Heart left ventricle (tissue), 16 donors: Measurements from ENCODE around the gene MAP3K5. TPM values are rescaled to one million over a fixed set of nuclear protein-coding genes. Genes with fewer than 3 reads are reported as not detected.

Source experiments
- ATAC-seq, 4 donors: fragments of 200-7000 bp; cut with Tn5 transposase; one replicate each; pipeline ENCODE4 v1.9.1; 2020 to 2022; ENCODE audit warnings: moderate library complexity in 4 of 4, mild to moderate bottlenecking in 3 of 4, moderate number of reproducible peaks in 1 of 4
- DNase-seq, 5 donors: peaks; one replicate each; pipeline ENCODE4 v3.0.0-alpha.2; 2020
- H3K27ac ChIP-seq, 12 donors: fragments of 200-600 bp; sonication (generic) in 4 of 12; one replicate each; pipeline versions ENCODE4 v1.5.0 to v1.8.0; 2016 to 2022; ENCODE audit warnings: mild to moderate bottlenecking in 2 of 12
- H3K27me3 ChIP-seq, 9 donors: fragments of 200-600 bp; sonication (generic) in 2 of 9; one replicate each; pipeline versions ENCODE4 v1.5.1 to v1.8.0; 2016 to 2022; ENCODE audit warnings: mild to moderate bottlenecking in 3 of 9
- H3K36me3 ChIP-seq, 9 donors: fragments of 200-600 bp; sonication (generic) in 2 of 9; one replicate each; pipeline versions ENCODE4 v1.5.0 to v1.8.0; 2018 to 2022; ENCODE audit warnings: mild to moderate bottlenecking in 2 of 9
- H3K4me1 ChIP-seq, 12 donors: fragments of 200-600 bp; sonication (generic) in 4 of 12; one replicate each; pipeline versions ENCODE4 v1.5.0 to v1.8.0; 2016 to 2022; ENCODE audit warnings: mild to moderate bottlenecking in 3 of 12
- H3K4me3 ChIP-seq, 12 donors: fragments of 200-600 bp; sonication (generic) in 4 of 12; one replicate each; pipeline versions ENCODE4 v1.5.0 to v1.8.0; 2017 to 2022; ENCODE audit warnings: mild to moderate bottlenecking in 9 of 12, moderate library complexity in 4 of 12
- H3K9me3 ChIP-seq, 12 donors: fragments of 200-600 bp; sonication (generic) in 4 of 12; one replicate each; pipeline versions ENCODE4 v1.5.0 to v1.8.0; 2016 to 2022; ENCODE audit warnings: mild to moderate bottlenecking in 1 of 12
- POLR2A ChIP-seq, 2 donors: fragments of 450-650 bp; IDR thresholded peaks; one replicate each; pipeline ENCODE4 v1.6.1; 2017; ENCODE audit warnings: antibody characterized with exemption in 2 of 2, mild to moderate bottlenecking in 2 of 2, moderate library complexity in 2 of 2
- WGBS, 4 donors: extraction: QIAGEN DNeasy Blood & Tissue Kit in 2 of 4; methylation state at CpG; one replicate each; pipeline versions ENCODE4 v1.1.5 to v1.1.7; 2013 to 2018; 5-methylcytosine and 5-hydroxymethylcytosine counted together
- intact Hi-C, 10 donors: fragments of 100-400 bp; cut with DNase I; formaldehyde crosslinking; loops; one replicate each; pipeline versions ENCODE4 v1.11.1 to v1.14.2; 2022
- polyA plus RNA-seq, 2 donors: library from polyadenylated mRNA; stranded (reverse); fragments of 200-250 nt; gene quantifications; one replicate each; pipeline ENCODE4 v1.2.3, GENCODE V29; 2013
- total RNA-seq, 9 donors: library from RNA; depleted of rRNA in 2 of 9; stranded (reverse); fragments of >200 nt in 2 of 9; fragmentation: NEBNext Ultra II Directional in 3 of 9; extraction: Animal tissue kit (Norgen Biotek cat#: 25700) in 3 of 9; gene quantifications; one replicate each; pipeline versions ENCODE4 v1.1.0 to v1.2.4, GENCODE V29; 2016 to 2023
- TF ChIP-seq, protein P1 (sequence below), 12 donors: fragments of 200-600 bp; sonication (generic) in 4 of 12; IDR thresholded peaks; one replicate each; pipeline versions ENCODE4 v1.5.0 to v1.8.0; 2018 to 2022; ENCODE audit warnings: antibody characterized with exemption in 12 of 12, mild to moderate bottlenecking in 5 of 12
- donor health status: ischemic (EF 13 %, LVEDD 7.1; RV severe dilation, severe dysfunction).
- donor health status: healthy with polysubstance abuse.
- donor health status: DM: no; HTN: yes; CAD: no.
- donor health status: DM: no; HTN: no; CAD: no.
- donor health status: ischemic (EF 25% LVEDD 6.9; RV normal size, moderate dysfunction).
- donor health status: ischemic (EF 25% LVEDD 5.7; RV mildly dilated, moderate dysfunction).
- donor health status: healthy.
- donor health status: DM: yes; HTN: yes; CAD: no.
- donor health status: ischemic (EF 35%, LVEDD 5.7; RV mildly dilated, moderate dysfunction).
- donor health status: nonischemic (EF 11% LVEDD 7.7; RV severe dilation, severe dysfunction).
- donor health status: DM: yes; HTN: yes; CAD: no.
- donor health status: PGD.
- donor health status: ischemic (EF 29% LVEDD 5.4; RV normal size, mild dysfunction).
- donor health status: nonischemic (EF 23%, LVEDD 6.1; RV moderate dilation, normal function).

The MAP3K5 gene
- total and polyA plus RNA-seq, 11 donors, result 7.1 to 34.1 (median 27.8) TPM

DNA sequence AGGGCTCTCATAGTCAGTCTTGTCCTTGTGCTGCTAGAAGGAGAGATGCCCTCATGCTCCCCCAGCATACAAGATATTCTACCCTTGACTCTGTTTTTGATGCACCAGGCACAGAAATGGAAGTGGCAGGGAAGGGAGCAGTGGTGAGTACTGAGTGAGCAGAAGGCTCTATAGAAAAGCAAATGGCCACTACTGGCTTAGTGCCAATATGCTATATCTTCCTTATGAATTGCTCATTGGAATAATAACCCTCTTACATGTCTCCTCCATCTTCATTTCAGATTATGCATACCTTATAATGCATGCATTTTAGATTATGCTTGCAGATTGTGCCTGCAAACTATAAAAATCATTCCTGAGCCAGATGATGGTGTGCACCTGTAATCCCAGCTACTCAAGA, 82.8 kb downstream of the MAP3K5 start:
- no peak for TF ChIP-seq POLR2A (IDR thresholded peaks at IDR 0.05)
- TF ChIP-seq, protein P1, sequence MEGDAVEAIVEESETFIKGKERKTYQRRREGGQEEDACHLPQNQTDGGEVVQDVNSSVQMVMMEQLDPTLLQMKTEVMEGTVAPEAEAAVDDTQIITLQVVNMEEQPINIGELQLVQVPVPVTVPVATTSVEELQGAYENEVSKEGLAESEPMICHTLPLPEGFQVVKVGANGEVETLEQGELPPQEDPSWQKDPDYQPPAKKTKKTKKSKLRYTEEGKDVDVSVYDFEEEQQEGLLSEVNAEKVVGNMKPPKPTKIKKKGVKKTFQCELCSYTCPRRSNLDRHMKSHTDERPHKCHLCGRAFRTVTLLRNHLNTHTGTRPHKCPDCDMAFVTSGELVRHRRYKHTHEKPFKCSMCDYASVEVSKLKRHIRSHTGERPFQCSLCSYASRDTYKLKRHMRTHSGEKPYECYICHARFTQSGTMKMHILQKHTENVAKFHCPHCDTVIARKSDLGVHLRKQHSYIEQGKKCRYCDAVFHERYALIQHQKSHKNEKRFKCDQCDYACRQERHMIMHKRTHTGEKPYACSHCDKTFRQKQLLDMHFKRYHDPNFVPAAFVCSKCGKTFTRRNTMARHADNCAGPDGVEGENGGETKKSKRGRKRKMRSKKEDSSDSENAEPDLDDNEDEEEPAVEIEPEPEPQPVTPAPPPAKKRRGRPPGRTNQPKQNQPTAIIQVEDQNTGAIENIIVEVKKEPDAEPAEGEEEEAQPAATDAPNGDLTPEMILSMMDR (IDR thresholded peaks at IDR 0.05), result no peak
- no peak for DNase-seq

DNA sequence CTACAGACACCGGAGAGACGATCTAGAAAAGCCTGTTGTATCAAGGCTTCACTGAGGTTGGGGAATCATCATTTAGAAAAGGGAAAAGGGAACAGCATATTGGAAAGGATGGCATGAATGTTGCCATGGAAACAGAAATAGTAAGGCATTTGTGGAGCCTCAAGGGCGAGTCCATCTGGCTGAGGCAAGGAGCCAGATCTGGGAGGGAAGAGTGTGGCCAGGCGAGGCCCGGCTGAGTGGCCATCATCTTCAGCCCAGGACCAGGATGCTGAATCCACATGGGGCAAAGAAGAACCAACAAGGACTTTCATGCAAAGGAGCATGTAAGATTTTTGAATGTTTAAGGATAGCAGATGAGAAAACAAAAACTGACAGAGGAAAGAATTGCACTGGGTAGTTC, 85.8 kb downstream of the MAP3K5 start:
- ATAC-seq (no peak), DNase-seq (no peak)
- Histone ChIP-seq H3K4me3 (no peak overlapping the region), H3K9me3 (no peaks in the 10 kb centered on the region), H3K27ac (no peak overlapping the region), H3K27me3 (no peaks in the 10 kb centered on the region), H3K36me3 (peaks cover 0 to 12% (median 0%) of the 10 kb centered on the region in 9 donors), H3K4me1 (peaks cover 0 to 16% (median 5%) of the 10 kb centered on the region in 12 donors)
- 83 to 86% (median 85%) methylated on average over 5 of the region's 5 CpGs for WGBS, 4 donors
- intact Hi-C loops, result no loop called here
- no peak for TF ChIP-seq POLR2A (IDR thresholded peaks at IDR 0.05)
- TF ChIP-seq, protein P1 (IDR thresholded peaks at IDR 0.05), result no peak

More for the DNA sequence above, 82.8 kb downstream of the MAP3K5 start:
- Histone ChIP-seq H3K36me3 (peaks cover 0 to 7% (median 0%) of the 10 kb centered on the region in 9 donors), H3K9me3 (no peaks in the 10 kb centered on the region), H3K4me3 (no peak overlapping the region), H3K4me1 (peaks cover 0 to 25% (median 8%) of the 10 kb centered on the region in 12 donors), H3K27me3 (no peaks in the 10 kb centered on the region), H3K27ac (no peak overlapping the region)
- intact Hi-C loops, result no loop called here
- ATAC-seq, result no peak

- H3K4me1 ChIP-seq, result peaks cover 0 to 8% (median 0%) of the 10 kb centered on the region in 12 donors
- no peaks in the 10 kb centered on the region for H3K9me3 ChIP-seq
- WGBS, 4 donors, result 86 to 89% (median 87%) methylated on average over 7 of the region's 7 CpGs
- intact Hi-C loops, result no loop called here
- no peak for TF ChIP-seq POLR2A (IDR thresholded peaks at IDR 0.05)
- TF ChIP-seq, protein P1 (IDR thresholded peaks at IDR 0.05), result no peak
- H3K27ac ChIP-seq, result no peak overlapping the region
- H3K4me3 ChIP-seq, result no peak overlapping the region
- ATAC-seq (no peak), DNase-seq (no peak)
- peaks cover 0 to 15% (median 0%) of the 10 kb centered on the region in 9 donors for H3K36me3 ChIP-seq
- no peaks in the 10 kb centered on the region for H3K27me3 ChIP-seq
Measured at GRCh38 chr6:136703331-136703865, 88.9 kb downstream of the MAP3K5 start.

- DNase-seq (no peak), ATAC-seq (no peak)
- H3K9me3 ChIP-seq, result no peaks in the 10 kb centered on the region
- H3K4me1 ChIP-seq, result peaks cover 0 to 9% (median 0%) of the 10 kb centered on the region in 12 donors
- intact Hi-C loops, result no loop called here
- H3K36me3 ChIP-seq, result peaks cover 0 to 34% (median 13%) of the 10 kb centered on the region in 9 donors
- H3K27ac ChIP-seq, result no peak overlapping the region
- TF ChIP-seq, protein P1 (IDR thresholded peaks at IDR 0.05), result no peak
- no peak for TF ChIP-seq POLR2A (IDR thresholded peaks at IDR 0.05)
- WGBS, 4 donors, result 65 to 71% (median 68%) methylated on average over 3 of the region's 3 CpGs
- no peak overlapping the region for H3K4me3 ChIP-seq
- no peaks in the 10 kb centered on the region for H3K27me3 ChIP-seq
Measured at GRCh38 chr6:136701045-136701444, 91.2 kb downstream of the MAP3K5 start.
